Esophagus muscularis mucosa (tissue), 4 donors: ENCODE measurements around the gene PDRG1.

Experiments
- CTCF ChIP-seq, 3 experiments: fragments of 200-600 bp in 2 of 3; fragments of 450-650 bp in 1 of 3; sonication (generic) in 2 of 3; IDR thresholded peaks; one replicate each; pipeline ENCODE4 v1.5.1; 2017 to 2019; ENCODE audit warnings: antibody characterized with exemption in 3 of 3, mild to moderate bottlenecking in 2 of 3, moderate library complexity in 1 of 3
- EP300 ChIP-seq: sonication (generic); formaldehyde crosslinking; IDR thresholded peaks from one replicate; pipeline ENCODE4 v1.6.1; 2017; ENCODE audit warnings: antibody characterized with exemption
- POLR2A ChIP-seq: fragments of 450-650 bp; IDR thresholded peaks from one replicate; pipeline ENCODE4 v1.6.1; 2017; ENCODE audit warnings: antibody characterized with exemption, moderate library complexity, mild to moderate bottlenecking, low read depth
- POLR2AphosphoS5 ChIP-seq, 2 donors: sonication (generic); formaldehyde crosslinking; IDR thresholded peaks; one replicate each; pipeline ENCODE4 v1.6.1; 2017; ENCODE audit warnings: antibody characterized with exemption in 2 of 2

- TF ChIP-seq CTCF (IDR thresholded peaks at IDR 0.05) (no peak), POLR2A (no peak), POLR2AphosphoS5 (IDR thresholded peaks at IDR 0.05) (no peak), EP300 (no peak)
Observed at GRCh38 chr20:31910071-31910803, 41.6 kb downstream of the PDRG1 start.
